Non-pigmented ciliary epithelial cell (primary cell): ENCODE results near the gene STRBP.

ENCODE experiments used
- DNase-seq: peaks from one replicate; pipeline ENCODE4 v3.0.0-alpha.2; 2010; ENCODE audit warnings: low read depth

Gene STRBP

DNA sequence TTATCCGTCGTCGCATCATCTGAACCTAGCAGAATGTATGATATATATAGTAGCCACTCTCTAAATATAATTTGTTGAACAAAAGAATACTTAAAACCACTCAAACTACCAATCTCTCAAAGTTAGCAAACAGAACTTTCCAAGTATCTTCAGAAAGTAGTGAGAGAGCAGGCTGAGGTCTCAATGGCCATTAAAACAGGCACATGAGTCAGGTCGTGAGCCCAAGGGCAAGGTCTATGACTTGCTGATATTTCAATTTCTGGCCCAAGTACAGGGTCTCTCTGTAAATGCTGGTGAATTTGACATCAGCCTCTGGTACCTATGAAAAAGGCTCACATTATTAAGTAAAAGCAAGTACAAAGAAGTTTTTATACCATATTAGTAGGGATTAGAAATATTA, 139.8 kb downstream of the STRBP start:
- no peak for DNase-seq

DNA sequence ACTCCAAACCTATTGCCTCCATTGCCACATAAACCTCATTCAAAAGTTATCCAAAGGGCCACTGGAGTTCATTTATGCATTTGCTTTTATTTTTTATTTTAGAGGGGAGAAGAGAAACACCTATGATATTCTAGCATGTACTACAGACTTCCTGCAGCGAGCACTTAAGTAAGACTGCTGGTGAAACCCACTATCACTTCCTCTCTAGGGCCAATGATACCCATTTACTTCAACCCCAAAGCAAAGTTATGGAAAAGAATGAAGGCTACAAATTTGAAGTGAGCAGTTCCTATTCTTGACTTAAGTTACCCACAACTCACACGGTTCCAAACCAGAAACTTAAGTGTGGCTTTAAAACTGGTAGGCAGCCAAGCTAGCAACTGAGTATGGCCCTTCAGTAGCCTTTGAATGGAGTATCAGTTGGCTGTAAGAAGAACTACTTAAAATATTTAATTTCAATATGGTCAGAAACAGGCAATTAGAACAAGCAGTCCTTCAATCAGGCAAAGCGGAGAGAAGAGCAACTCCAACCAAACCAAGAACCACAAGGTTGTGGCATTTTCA, 140.8 kb downstream of the STRBP start:
- DNase-seq = no peak

DNA sequence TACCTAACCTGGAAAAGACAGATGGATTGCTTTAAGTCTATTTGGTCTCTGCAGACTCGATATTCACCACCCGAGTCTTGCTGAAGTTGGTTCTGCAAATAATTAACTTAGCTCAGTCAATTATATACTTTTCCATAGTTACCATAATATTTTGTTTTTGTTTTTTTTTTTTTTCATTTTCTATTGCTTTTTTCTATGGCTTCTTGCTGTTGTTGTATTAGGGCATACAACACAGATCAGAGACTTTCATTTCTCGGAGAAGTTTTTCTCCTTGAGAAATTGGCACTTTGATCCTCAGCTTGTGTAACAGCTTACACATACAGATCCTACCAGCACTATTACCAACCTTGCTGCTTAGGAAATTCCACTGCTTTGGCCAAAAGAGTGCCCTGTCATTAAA, 146.9 kb downstream of the STRBP start:
- DNase-seq = no peak

DNA sequence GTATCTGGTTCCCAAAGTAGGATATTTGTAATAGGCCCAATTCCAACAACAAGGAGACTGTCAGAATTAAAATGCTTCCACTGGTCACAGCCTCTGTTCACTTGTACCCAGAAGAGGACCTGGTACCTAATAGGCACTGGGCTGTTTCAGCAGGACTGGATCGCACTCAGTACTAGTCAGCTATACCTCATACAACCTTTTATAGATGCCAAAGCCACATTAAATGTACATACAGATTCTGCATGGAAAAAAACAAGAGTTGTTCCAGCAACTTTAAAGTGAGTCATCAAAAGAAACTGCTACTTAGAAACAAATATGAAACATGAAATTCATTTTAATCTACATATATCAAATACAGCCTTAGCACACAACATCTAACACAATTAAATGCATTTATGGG, 147.4 kb downstream of the STRBP start:
- no peak for DNase-seq

DNA sequence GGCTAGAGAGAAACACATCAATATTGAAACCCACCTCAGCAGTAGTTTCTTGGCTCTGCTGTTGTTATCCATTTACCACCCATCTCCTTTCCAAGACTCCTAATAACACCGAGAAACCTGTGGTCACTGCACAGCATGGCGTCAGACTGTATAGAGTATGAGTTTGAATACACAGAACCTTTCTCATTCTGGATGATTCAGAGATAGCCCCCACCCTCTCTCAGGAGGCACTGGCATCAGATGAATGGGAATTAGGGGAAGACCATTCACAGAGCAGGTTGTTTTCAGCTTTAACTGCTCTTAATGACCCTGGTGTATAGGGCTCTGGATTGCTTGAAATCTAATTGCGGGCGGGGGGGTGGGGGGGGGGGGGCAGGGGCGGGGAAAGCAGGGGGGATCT, 148.3 kb downstream of the STRBP start:
- no peak for DNase-seq

DNA sequence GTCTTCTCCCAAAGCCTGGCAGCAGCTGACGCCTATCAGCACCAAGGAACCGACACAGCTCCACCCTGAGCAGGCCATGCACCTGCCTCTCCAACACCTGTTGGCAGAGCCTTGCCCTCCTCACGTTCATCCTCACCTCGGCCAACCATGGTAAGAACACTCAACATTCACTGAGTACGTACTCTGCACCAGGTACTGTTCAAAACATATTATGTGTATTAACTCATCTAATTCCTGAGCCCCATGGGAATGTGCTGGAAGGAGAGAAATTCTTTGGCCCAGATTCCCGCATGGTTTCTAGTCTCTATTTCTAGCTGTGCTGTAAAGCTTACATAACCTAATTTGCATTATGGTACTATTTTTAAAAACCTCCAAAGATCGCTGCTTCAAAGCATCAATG, 148.8 kb downstream of the STRBP start:
- no peak for DNase-seq

DNA sequence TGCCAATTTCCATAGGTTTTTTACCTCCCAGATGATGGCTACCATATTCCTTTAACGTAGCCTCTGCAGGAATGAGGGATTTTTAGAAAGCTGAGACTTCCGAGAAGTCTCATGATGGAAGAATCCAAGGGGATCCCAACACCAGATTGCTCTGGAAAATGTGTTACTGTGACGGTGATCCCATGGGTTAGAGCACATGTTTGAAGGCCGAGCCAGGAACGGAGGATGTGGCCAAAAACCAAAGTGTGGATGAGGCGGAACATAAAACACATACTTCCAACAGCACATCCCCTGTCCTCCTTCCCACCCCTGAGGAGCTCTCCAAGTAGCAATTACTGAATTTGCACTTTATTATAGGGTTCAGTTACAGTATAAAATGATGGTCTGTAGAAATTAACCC, 152.3 kb downstream of the STRBP start:
- DNase-seq = no peak

DNA sequence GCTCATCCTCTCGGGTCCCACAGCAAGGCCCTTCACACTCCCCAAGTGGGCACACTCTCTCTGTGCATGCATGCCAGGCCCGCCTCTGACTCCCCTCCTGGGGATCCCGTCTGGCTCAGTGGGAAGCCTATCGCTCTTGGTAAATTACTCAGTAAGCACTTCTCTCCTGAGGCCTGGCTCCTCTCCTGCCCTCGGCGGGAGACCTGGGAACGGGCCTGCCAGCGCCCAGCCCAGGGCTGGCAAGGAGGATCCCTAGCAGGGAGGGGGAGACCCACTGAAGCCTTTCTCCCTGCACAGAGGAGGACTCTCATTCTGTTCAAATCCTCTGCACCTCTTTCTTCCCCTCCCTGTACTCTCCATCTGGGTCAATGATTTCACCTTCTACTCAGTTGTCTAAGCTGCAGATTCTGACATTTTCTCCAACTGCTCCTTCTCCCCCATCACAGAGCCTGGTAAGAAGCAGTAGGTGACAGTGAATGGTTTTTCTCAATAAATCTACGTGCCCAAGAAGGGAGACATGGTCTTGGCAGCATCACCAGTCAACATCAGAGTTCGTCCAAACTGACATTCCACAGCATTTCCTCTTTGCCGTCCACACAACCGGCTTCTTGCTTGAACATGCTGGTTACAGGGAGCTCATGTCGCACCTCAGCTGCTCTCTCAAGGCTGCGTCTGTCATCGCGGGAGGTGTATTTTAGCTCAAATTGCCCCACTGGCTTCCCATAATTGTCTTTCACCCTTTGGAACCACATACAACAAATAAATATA, 153.1 kb downstream of the STRBP start:
- DNase-seq = no peak

DNA sequence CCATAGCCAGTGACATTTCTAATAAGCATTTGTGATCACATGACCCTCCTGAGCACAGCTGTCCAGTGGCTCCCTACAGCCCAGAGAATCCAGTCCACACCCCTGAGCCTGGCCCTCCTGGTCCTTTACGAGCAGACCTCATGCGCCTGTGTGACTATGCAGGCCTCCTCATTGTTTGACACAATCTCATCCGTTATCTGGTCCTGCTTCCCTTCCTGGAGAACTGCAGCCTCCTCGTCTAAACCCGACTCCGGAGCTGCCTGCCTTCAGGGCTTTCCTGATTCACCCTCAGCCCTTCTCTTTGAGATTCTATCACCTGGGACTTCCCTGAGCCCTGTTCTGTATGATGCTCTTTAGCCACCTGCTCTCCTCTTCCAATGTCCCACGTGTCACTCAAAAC, 155.2 kb downstream of the STRBP start:
- no peak for DNase-seq

DNA sequence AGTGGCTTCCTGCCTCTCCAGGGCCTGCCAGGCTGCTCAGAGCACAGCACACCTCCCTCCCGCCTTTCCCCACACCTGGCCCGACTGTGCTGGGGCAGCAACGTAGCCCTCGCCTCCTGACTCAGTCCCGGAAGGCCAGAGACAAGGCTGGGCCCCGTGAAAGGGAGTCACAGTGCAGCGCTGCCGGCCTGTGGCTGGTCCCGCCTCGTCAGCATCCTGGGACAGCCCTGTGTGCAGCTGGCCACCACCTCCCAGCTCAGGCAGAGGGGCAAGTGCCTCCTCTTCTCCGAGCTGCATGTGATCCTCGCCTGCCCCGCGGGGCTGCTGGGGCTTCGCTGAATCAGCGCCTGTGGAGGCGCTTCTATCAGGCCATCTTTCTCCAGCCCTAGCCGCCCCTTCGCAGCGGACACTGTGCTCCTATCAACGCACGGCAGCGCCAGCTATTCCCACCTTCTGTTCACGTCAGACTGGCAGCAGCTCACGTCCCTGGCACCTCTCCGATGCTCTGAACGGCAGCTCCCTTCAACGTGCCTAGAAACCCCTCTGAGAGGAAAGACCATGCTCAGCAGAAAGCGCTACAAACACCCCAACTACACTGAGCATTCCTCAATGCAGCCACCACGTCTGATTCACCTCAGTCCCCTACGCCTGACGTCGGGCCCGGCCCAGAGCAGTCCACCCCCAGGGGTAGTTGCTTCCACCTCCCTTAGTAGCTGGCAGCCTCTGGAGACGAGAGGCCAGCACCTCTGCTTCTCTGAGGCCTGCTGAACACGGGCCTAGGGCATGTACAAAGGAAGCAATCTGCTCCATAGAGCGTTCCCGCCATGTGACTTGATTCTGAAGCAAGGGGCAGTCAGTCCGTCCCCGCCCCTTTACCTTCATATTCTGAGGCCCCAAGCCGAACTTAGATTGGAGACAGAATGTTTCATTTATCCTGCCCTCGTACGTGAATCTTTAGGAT, 156.1 kb downstream of the STRBP start:
- DNase-seq = no peak

DNA sequence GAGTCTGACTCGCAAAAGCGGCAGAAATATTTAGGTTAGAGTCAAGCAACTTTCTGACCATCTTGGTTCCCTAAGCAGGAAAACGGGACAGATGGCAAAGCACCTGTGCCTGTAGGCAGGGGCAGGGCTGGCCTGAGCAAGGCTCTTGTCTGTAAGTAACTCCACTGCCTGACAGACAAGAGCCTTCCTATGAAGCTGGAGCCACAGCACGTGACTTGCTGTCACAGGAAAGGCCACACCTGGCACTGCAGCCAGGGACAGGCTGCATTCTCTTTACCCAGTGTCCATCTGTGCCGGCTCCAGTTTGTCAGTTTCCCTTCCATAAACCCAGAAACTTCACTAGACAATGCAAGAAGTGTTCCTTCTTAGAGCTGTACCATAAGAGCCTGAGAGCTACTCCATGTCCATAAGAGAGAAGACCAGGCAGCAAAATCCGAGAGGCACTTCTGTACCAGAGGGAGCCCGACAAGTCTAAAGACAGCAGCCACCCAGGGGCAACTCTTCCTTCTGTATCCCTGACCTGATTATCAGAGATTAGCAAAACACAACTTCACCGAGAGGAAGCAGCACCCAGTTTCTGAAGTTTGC, 156.9 kb downstream of the STRBP start:
- DNase-seq = no peak

DNA sequence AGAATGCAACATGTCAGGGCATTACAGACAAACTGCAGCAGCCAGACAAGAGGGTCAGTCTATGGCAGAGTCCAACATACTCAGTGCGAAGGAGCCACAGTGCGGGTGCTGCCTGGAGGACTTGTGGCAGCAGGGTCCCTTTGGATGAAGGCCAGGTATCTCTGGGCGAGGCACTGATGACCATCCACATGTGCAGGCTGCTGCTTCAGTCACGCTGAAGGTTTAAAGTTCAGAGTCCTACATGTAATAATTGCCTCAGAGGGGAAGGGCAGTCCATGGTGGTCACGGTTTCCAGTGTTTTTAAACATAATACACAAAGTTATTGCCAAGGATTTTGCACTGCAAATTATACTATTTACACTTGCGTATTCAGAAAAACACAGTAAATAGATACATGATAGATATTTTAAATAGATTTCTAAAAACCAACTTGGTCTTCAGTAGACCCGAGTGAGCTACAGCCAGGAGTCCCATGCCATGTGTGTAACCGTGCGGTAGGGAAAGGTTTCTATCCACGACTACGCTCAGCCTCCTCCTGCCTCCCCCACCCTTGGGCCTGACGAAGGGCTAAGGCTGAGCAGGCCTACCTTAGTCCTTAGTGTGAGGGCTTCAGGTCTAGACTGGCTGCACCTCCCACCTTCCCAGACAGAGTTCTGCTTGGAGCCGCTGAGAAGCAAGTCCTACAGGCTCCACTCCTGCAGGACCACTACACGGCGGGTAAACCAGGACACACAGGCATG, 158.7 kb downstream of the STRBP start:
- DNase-seq = no peak

DNA sequence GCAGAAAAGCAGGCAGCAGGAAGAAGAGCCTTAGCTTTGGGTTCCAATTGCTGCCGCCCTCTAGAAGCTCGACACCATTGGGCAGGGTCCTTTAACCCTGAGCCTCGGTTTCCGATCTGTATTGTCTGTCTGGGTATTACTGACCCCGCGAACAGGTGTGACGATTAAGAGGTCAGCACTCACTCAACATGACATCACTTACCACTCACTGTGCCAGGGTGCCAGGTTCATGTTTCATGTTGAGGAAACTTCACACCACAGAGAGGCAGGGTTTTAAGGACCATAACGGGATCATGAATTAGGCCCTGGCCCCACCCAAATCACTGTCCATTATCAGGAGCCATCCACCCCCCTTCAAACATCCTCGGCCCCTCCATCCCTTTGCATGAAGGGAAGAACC, 159.4 kb downstream of the STRBP start:
- no peak for DNase-seq

DNA sequence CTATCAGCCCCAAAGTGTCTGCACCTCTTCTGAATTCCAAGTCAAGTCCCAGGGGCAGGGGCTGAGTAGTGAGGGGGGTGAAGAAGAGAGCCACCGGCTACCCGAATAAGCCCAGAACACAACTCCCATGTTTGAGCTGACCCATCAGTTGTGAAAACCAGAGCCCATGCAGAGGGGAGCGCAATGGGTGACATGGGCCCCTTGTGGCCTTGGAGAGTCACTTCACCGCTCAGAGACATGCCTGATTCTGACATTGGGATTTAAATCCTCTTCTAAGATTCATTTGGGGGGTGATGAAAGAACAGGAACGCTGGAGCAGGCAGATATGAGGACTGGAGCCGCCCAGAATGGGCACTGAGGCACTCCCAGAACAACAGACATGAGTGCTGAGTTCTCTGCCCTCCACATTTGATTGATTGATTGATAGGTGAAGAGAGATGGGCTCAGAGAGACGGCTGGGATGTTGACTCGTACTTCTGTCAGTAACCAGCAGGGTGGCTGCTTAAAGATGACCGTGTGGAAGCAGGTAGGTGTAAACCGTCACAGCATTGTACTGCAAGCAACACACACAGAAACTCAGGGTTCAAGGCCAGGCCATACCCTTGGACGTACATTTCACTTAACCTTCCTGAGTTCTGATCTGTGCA, 160.6 kb downstream of the STRBP start:
- DNase-seq = no peak

DNA sequence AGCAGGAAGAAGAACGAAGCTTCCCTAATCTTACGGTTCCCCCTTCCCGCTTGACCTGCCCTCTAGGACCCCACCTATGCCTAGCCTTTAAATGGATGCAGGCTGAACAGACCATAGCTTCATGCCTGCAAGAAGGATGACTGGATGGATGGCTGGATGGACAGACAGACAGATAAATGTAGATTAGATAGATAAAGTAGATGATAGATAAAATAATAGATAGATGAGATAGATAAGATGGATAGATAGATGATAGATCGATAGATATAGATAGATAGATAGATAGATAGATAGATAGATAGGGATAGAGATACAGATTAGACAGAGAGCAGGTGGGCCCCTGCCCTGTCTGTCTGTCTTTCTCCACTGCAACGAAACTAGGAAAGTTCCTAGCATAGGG, 162.9 kb downstream of the STRBP start:
- DNase-seq = no peak

DNA sequence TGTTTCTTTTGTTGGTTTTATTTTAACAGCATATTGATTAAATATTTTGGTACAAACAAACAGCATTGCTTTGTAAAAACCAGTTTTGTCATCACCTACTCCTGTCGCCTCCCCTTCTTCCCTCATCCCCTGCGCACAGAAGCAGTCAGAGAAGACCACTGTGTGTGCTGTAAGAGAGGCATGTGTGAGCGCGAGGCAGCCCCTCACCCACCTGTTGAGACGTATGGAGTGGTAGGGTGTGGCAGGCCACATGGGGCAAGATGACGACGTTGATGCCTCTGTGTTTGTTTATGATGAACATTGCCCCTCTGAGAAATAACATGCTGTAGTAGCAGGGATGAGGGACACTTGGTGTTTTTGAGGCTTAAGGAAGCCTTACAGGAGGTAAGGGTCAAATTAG, 163.6 kb downstream of the STRBP start:
- no peak for DNase-seq

DNA sequence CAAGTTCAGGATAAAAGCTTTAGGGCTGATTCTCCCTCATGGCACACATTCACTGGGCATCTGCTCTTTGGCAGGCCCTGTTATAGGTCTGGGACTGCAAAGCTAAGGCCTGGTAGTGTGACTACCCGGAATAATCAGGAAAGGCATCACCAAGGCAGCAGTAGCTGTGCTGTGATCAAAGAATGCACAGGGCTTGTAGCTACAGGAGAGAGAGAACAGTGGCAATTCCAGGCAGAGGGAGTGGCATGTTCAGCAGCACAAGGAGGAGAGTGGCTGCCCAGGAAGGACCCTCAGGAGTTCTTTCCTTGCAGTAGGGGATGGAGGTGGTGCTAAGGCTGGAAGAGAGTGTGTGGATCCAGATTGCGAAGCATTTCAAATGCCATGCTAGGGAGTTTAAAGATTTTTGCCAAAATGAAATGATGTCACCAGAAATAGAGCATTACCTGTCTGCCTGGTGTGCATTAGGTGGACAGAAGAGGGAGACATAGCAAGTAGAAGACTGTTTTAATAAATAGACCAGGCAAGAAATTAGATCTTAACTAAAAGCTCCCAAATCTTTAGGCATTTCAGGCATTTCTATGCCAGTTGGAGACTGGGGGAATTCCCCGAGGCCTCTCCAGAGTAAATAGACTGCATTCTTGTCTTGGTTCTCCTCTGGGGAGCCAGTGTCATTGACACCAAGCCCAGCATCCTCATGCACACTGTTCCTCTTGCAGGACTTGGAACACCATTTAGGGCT, 165.8 kb downstream of the STRBP start:
- no peak for DNase-seq

DNA sequence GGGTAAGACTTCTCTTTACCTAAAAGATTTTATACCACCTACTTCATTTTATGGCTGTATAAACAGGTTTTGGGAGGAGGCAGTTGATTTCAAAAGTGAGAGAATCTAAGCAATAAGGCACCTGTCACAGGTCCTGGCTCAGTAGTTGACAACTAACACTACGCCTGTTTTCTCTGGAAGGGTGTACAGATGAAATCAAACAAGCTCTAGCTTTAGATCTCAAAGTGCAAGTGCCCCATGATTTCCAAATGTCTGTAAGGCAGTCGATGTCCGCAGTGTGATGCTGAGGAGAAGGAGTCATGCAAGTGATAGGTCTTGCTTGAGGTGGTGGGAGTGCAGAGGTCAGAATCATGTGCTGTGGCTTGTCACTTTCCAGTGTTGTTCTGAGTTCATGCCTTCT, 168.8 kb downstream of the STRBP start:
- DNase-seq = no peak

DNA sequence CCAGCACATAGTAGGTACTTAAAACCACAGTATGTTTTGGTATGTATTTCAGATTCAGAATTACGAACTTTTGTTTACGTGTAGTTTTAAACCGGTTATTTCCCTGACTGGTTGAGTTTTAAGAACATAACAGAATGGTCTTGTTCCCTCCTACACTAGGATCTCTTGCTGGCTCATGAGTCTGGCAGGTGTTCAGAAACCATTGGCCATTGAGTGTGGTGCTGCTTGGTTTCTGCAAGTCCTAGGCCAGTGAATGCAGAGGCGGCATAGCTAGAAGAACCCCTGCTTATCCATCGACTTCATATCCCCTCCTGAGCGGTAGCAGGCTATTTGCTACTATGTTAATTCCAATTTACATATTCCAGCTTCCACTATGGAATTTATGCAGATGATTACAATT, 169.3 kb downstream of the STRBP start:
- DNase-seq = no peak

DNA sequence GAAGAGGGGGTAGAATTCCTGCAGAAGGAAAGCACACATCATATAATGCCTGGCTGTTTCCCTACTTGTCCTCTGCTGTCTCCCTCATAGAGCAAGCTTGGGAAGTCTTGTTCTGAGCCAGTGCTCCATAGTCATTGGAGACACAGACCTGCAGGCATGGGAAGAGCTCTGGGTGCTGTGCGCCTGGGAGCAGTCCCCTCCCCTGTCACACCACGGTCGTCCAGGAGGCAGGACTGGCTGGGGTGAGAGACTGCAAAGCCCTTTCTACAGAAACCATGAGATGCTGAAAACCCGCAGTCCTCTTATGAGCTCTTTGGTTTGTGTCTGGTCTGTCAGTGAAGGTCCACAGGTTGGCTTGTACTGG, 170.3 kb downstream of the STRBP start:
- no peak for DNase-seq
